Astrocyte of the spinal cord (primary cell): ENCODE data around the gene SH3RF1.

Experiments
- DNase-seq: peaks from one replicate; pipeline ENCODE4 v3.0.0; 2011; ENCODE audit warnings: low read depth, low spot score
- H3K4me3 ChIP-seq: 2 replicates; pipeline ENCODE4 v1.5.1; 2011; ENCODE audit warnings: low read depth, mild to moderate bottlenecking, low read length, moderate library complexity
- CTCF ChIP-seq: IDR thresholded peaks from 2 replicates; pipeline ENCODE4 v1.5.1; 2012; ENCODE audit warnings: low read depth, mild to moderate bottlenecking, low read length, inconsistent platforms
- in situ Hi-C: cut with HindIII; loops from 2 replicates; pipeline ENCODE4 v1.10.0; 2017; ENCODE audit warnings: low sequenced_read_pairs

SH3RF1 gene

GRCh38 chr4:169160825-169161224, 109.9 kb downstream of the SH3RF1 start:
- no peak overlapping the region for H3K4me3 ChIP-seq
- peak; percentile 67 for DNase-seq
- TF ChIP-seq CTCF, result no peak
- in situ Hi-C loops, result no loop called here

- TF ChIP-seq CTCF, result no peak
- peak; percentile 75 for DNase-seq
- in situ Hi-C loops, result no loop called here
- H3K4me3 ChIP-seq, result no peak overlapping the region
Observed at GRCh38 chr4:169159624-169160171, 111.1 kb downstream of the SH3RF1 start.

GRCh38 chr4:169158861-169159260, 111.9 kb downstream of the SH3RF1 start:
- no peak for DNase-seq
- no peak for TF ChIP-seq CTCF
- H3K4me3 ChIP-seq, result no peak overlapping the region
- in situ Hi-C loops, result no loop called here

- DNase-seq, result no peak
- no peak overlapping the region for H3K4me3 ChIP-seq
- TF ChIP-seq CTCF, result no peak
- in situ Hi-C loops, result no loop called here
Observed at GRCh38 chr4:169158046-169158445, 112.7 kb downstream of the SH3RF1 start.

- no peak for DNase-seq
- no peak overlapping the region for H3K4me3 ChIP-seq
- in situ Hi-C loops, result no loop called here
- TF ChIP-seq CTCF, result no peak
Observed at GRCh38 chr4:169156392-169156791, 114.4 kb downstream of the SH3RF1 start.

GRCh38 chr4:169154121-169154520, 116.6 kb downstream of the SH3RF1 start:
- in situ Hi-C loops, result no loop called here
- no peak for TF ChIP-seq CTCF
- no peak overlapping the region for H3K4me3 ChIP-seq
- DNase-seq, result no peak
